Measurements from ENCODE around the gene FGGY. TPM values are rescaled to one million over a fixed set of nuclear protein-coding genes. Genes with fewer than 3 reads are reported as not detected.
A peak's percentile ranks its signal among the peaks of the same experiment; 100 is the strongest.
"Not testable (repeated sequence)": the region's sequence is repeated elsewhere in the genome, so short reads cannot be mapped to it uniquely, and the experiment has no call there.

Gene FGGY
- total RNA-seq, 1 donor from 2014 or later: 12.6 TPM

DNA sequence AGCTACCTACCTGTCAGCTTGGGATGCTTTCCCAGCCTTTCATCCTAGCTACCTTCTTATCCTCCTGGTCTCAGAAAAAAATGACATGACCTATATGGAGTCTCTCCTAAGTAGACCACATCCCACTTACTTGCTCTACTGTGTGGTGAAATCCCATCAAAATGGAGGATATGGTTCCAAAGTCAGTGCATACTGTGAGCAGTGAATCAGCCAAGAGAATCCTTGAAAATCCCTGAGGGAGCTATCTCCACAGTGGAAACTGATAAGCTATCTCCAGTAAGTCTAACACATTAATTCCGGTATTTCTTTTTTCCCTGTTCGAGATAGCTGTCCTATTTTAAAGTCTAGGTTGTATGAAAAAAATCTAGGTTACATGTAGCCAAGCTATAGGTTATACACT, 189.7 kb downstream of the FGGY start:
- H3K36me3 Mint-ChIP-seq: peaks cover 9% of the 10 kb centered on the region
- TF ChIP-seq, protein P1, sequence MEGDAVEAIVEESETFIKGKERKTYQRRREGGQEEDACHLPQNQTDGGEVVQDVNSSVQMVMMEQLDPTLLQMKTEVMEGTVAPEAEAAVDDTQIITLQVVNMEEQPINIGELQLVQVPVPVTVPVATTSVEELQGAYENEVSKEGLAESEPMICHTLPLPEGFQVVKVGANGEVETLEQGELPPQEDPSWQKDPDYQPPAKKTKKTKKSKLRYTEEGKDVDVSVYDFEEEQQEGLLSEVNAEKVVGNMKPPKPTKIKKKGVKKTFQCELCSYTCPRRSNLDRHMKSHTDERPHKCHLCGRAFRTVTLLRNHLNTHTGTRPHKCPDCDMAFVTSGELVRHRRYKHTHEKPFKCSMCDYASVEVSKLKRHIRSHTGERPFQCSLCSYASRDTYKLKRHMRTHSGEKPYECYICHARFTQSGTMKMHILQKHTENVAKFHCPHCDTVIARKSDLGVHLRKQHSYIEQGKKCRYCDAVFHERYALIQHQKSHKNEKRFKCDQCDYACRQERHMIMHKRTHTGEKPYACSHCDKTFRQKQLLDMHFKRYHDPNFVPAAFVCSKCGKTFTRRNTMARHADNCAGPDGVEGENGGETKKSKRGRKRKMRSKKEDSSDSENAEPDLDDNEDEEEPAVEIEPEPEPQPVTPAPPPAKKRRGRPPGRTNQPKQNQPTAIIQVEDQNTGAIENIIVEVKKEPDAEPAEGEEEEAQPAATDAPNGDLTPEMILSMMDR (conservative IDR thresholded peaks at IDR 0.05): no peak
- H3K4me1 Mint-ChIP-seq (ENCODE audit: unreplicated experiment): peaks cover 36% of the 10 kb centered on the region
- H3K27ac Mint-ChIP-seq: peak overlapping the region; percentile 89
- no peak overlapping the region for H3K4me3 Mint-ChIP-seq
- H3K9me3 Mint-ChIP-seq: no peaks in the 10 kb centered on the region
- H3K27me3 Mint-ChIP-seq: no peaks in the 10 kb centered on the region
- no peak for DNase-seq (ENCODE audit: extremely low spot score, unreplicated experiment)

DNA sequence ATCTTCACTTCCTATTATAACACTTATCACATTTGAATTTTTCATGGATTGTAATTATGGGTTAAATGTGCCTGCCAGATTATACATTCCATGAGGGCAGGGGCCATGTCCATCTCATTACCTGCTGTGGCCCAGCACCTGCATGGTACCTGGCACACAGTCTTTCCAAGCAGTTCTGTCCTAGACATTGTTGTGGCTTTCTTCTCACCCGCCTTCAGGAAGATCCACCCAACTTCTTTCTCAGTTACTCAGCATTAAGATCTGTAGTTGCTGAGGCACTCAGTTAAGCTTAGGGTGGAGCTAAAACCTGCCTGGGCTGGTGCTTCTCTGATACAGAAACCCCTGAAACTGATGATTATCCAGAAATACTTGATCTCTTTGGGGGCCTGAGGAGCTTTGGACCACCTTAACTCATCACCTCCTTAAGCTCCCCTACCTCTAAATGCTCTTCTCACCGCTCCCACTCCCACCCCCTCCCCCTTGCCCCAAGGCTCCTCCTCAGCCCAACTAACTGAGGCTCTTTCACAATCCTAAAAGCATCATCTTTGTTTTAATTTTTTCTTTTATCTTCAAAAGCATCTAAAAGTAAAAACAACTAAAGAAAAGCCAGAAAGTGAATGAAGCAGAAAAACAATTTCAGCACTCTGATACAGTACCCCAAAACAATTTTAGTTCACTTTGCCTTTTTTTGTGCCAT, 190.6 kb downstream of the FGGY start:
- H3K4me3 Mint-ChIP-seq: peak overlapping the region; percentile 77
- TF ChIP-seq, protein P1 (conservative IDR thresholded peaks at IDR 0.05): no peak
- DNase-seq (ENCODE audit: extremely low spot score, unreplicated experiment): no peak
- no peaks in the 10 kb centered on the region for H3K27me3 Mint-ChIP-seq
- H3K4me1 Mint-ChIP-seq (ENCODE audit: unreplicated experiment): peaks cover 31% of the 10 kb centered on the region
- H3K9me3 Mint-ChIP-seq: no peaks in the 10 kb centered on the region
- peak overlapping the region; percentile 89 for H3K27ac Mint-ChIP-seq
- H3K36me3 Mint-ChIP-seq: peaks cover 9% of the 10 kb centered on the region

DNA sequence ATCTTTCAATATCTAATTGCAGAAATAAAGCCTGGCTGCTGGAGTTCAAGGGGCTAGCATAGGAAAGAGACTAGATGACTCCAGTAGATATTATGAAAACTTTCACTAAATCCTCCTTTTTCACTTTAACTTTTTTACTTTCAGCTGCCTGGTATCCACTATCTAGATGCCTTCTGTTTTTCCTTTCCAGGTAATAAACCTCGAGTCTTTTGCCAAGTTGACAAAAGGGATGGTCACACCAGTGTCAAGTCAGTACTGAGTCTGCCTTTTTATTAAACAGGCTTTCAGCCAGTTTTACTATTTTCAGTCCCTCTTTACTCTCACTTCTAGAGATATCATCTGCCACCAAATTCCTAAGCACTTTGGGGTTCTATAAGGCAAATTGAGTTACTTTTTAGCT, 195.6 kb downstream of the FGGY start:
- Mint-ChIP-seq H3K4me1 (ENCODE audit: unreplicated experiment) (no peaks in the 10 kb centered on the region), H3K4me3 (no peak overlapping the region)

DNA sequence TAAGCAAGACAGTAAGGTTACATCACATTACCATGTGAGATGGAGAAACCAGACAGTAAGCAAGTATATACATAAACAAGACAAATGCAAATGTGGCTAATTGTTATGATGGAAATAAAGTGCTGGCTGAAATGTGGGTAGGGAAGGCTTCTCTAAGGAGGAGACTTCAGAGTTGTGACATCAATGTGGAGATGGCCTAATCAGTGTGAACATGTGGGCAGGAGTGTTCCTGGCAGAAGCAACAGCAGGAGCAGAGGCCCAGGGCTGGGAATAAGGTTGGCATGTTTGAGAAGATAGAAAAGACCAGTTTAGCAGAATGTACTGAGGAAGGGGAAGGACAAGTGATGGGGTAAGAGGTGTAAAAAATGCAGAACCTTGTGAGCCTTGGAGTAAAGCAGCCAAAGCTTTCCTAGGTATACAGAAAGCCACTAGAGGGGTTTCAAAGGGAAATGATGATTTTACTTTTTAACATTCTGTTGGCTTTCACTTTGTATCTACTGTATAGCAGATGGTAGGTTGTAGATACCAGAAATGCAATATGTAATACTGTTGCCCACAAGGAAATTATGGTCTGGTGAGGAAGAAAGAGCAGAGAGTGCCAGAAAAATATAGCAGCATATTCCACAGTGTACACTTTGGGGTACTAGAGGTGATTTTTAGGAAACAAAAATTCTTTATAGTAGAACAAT, 197.4 kb downstream of the FGGY start:
- Mint-ChIP-seq H3K4me1 (ENCODE audit: unreplicated experiment) (peaks cover 9% of the 10 kb centered on the region), H3K27ac (no peak overlapping the region), H3K9me3 (peaks cover 9% of the 10 kb centered on the region), H3K36me3 (peaks cover 5% of the 10 kb centered on the region), H3K4me3 (no peak overlapping the region), H3K27me3 (no peaks in the 10 kb centered on the region)
- no peak for DNase-seq (ENCODE audit: extremely low spot score, unreplicated experiment)
- TF ChIP-seq, protein P1 (conservative IDR thresholded peaks at IDR 0.05): no peak

More for the DNA sequence above, 195.6 kb downstream of the FGGY start:
- DNase-seq (ENCODE audit: extremely low spot score, unreplicated experiment): no peak
- no peaks in the 10 kb centered on the region for H3K27me3 Mint-ChIP-seq
- peaks cover 6% of the 10 kb centered on the region for H3K36me3 Mint-ChIP-seq
- H3K27ac Mint-ChIP-seq: no peak overlapping the region
- TF ChIP-seq, protein P1 (conservative IDR thresholded peaks at IDR 0.05): no peak
- peaks cover 9% of the 10 kb centered on the region for H3K9me3 Mint-ChIP-seq

DNA sequence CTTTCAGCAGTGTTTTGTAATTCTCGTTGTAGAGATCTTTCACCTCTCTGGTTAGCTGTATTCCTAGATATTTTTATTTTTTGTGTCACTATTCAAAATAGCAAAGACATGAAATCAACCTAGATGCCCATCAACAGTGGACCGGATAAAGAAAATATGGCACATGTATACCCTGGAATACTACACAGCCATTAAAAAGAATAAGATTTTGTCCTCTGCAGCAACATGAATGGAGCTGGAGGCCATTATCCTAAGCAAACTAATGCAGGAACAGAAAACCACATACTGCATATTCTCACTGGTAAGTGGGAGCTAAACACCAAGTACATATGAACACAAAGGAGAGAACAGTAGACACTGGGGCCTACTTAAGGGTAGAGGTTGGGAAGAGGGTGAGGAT, 199.3 kb downstream of the FGGY start:
- H3K27ac Mint-ChIP-seq; H3K36me3 Mint-ChIP-seq; H3K4me3 Mint-ChIP-seq; H3K9me3 Mint-ChIP-seq; H3K27me3 Mint-ChIP-seq; DNase-seq (ENCODE audit: extremely low spot score, unreplicated experiment): not testable (repeated sequence)
- H3K4me1 Mint-ChIP-seq (ENCODE audit: unreplicated experiment): peaks cover 17% of the 10 kb centered on the region

DNA sequence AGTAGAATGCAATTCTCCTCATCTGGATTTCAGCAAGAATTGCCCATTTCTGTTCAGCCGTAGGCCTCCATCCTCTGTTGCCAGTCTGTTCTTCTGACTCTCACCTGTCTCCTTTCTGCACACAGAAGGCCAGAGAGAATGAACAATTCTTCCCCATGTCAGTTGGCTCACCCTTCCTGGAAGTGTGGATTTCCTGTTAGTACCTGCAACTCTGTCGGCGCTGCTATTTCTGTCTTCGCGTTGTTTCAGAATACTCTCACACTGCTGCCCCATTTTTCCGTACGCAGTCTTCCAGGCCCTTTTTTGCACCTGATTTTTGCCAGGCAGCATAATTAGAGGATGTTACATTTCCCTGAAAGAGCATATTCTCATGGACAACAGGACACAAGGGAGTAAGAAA, 200.7 kb downstream of the FGGY start:
- Mint-ChIP-seq H3K4me1 (ENCODE audit: unreplicated experiment) (peaks cover 28% of the 10 kb centered on the region), H3K36me3 (no peaks in the 10 kb centered on the region), H3K27ac (no peak overlapping the region), H3K27me3 (no peaks in the 10 kb centered on the region), H3K4me3 (no peak overlapping the region), H3K9me3 (peaks cover 9% of the 10 kb centered on the region)
- no peak for DNase-seq (ENCODE audit: extremely low spot score, unreplicated experiment)
- TF ChIP-seq, protein P1 (conservative IDR thresholded peaks at IDR 0.05): no peak

Measured in type B pancreatic cell (in vitro differentiated cells).